ENCODE results near the gene RPL41. TPM values are rescaled to one million over a fixed set of nuclear protein-coding genes. Genes with fewer than 3 reads are reported as not detected.

Gene RPL41
- total and polyA plus RNA-seq, 4 donors = 979 to 2,155 (median 1,482) TPM

DNA sequence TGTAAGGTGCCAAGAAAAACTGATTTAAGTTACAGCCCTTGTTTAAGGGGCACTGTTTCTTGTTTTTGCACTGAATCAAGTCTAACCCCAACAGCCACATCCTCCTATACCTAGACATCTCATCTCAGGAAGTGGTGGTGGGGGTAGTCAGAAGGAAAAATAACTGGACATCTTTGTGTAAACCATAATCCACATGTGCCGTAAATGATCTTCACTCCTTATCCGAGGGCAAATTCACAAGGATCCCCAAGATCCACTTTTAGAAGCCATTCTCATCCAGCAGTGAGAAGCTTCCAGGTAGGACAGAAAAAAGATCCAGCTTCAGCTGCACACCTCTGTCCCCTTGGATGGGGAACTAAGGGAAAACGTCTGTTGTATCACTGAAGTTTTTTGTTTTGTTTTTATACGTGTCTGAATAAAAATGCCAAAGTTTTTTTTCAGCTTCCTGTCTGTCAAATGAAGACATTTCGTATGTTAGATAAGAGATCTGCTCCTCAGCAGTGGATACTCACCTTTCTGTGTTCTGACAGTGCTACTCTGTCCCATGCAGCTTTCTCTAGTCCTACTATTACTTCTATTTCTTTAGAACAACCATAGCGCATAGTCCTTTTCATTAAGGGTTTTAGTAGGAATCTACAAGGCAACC, 13.2 kb upstream of the RPL41 start:
- Histone ChIP-seq H3K9ac (ENCODE audit: low read depth in 1 of 2, low read length in 2 of 2) (peak overlapping the region in 1 of 2 donors; percentile 52), H3K9me3 (ENCODE audit: control insufficient read depth in 4 of 4, low read length in 3 of 4) (no peaks in the 10 kb centered on the region), H3K4me1 (ENCODE audit: control insufficient read depth in 4 of 4, insufficient read depth in 4 of 4, low read length in 3 of 4) (peaks cover 0 to 24% (median 13%) of the 10 kb centered on the region in 4 donors), H3K27ac (ENCODE audit: low read depth in 1 of 2, low read length in 2 of 2) (peak overlapping the region in 1 of 2 donors; percentile 62), H3K27me3 (ENCODE audit: control insufficient read depth in 4 of 4, insufficient read depth in 4 of 4, low read length in 3 of 4) (no peaks in the 10 kb centered on the region), H3K4me3 (ENCODE audit: low read depth in 1 of 3, low read length in 3 of 3) (peak overlapping the region in 1 of 3 donors; percentile 39), H3K36me3 (ENCODE audit: control insufficient read depth in 4 of 4, insufficient read depth in 3 of 4, low read depth in 1 of 4, low read length in 3 of 4) (peaks cover 15 to 48% (median 41%) of the 10 kb centered on the region in 4 donors)
- no peak for DNase-seq (ENCODE audit: low spot score)
- TF ChIP-seq SP1 (IDR thresholded peaks at IDR 0.05) (no peak), FOXA1 (IDR thresholded peaks at IDR 0.05) (no peak), EGR1 (IDR thresholded peaks at IDR 0.05; ENCODE audit: low read depth in 2 of 2) (no peak), FOXA2 (IDR thresholded peaks at IDR 0.05) (no peak), MAX (IDR thresholded peaks at IDR 0.05) (no peak), GABPA (IDR thresholded peaks at IDR 0.05 in 1 of 2, conservative IDR thresholded peaks at IDR 0.05 in 1 of 2) (no peak), YY1 (IDR thresholded peaks at IDR 0.05) (no peak), TAF1 (conservative IDR thresholded peaks at IDR 0.05) (no peak), HNF4G (IDR thresholded peaks at IDR 0.05) (no peak)
- TF ChIP-seq, protein P1, sequence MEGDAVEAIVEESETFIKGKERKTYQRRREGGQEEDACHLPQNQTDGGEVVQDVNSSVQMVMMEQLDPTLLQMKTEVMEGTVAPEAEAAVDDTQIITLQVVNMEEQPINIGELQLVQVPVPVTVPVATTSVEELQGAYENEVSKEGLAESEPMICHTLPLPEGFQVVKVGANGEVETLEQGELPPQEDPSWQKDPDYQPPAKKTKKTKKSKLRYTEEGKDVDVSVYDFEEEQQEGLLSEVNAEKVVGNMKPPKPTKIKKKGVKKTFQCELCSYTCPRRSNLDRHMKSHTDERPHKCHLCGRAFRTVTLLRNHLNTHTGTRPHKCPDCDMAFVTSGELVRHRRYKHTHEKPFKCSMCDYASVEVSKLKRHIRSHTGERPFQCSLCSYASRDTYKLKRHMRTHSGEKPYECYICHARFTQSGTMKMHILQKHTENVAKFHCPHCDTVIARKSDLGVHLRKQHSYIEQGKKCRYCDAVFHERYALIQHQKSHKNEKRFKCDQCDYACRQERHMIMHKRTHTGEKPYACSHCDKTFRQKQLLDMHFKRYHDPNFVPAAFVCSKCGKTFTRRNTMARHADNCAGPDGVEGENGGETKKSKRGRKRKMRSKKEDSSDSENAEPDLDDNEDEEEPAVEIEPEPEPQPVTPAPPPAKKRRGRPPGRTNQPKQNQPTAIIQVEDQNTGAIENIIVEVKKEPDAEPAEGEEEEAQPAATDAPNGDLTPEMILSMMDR (IDR thresholded peaks at IDR 0.05; ENCODE audit: low read depth, low read length, missing input control) = no peak
- WGBS = 49% methylated on average over 6 of the region's 6 CpGs

- H3K27ac ChIP-seq (ENCODE audit: low read depth in 1 of 2, low read length in 2 of 2) = peak overlapping the region; percentile 62 to 83
- peaks cover 0 to 24% (median 13%) of the 10 kb centered on the region in 4 donors for H3K4me1 ChIP-seq (ENCODE audit: control insufficient read depth in 4 of 4, insufficient read depth in 4 of 4, low read length in 3 of 4)
- peaks cover 16 to 47% (median 41%) of the 10 kb centered on the region in 4 donors for H3K36me3 ChIP-seq (ENCODE audit: control insufficient read depth in 4 of 4, insufficient read depth in 3 of 4, low read depth in 1 of 4, low read length in 3 of 4)
- TF ChIP-seq RAD21 (IDR thresholded peaks at IDR 0.05) (no peak), NR2F2 (IDR thresholded peaks at IDR 0.05) (no peak), TAF1 (conservative IDR thresholded peaks at IDR 0.05) (no peak), JUND (IDR thresholded peaks at IDR 0.05) (no peak), GABPA (IDR thresholded peaks at IDR 0.05 in 1 of 2, conservative IDR thresholded peaks at IDR 0.05 in 1 of 2) (no peak), FOXA2 (IDR thresholded peaks at IDR 0.05) (no peak), EGR1 (IDR thresholded peaks at IDR 0.05; ENCODE audit: low read depth in 2 of 2) (no peak), FOXA1 (IDR thresholded peaks at IDR 0.05) (no peak), YY1 (IDR thresholded peaks at IDR 0.05) (no peak), HNF4G (IDR thresholded peaks at IDR 0.05) (no peak), HNF4A (conservative IDR thresholded peaks at IDR 0.05) (no peak), SP1 (IDR thresholded peaks at IDR 0.05) (no peak), RXRA (IDR thresholded peaks at IDR 0.05) (no peak), MAX (IDR thresholded peaks at IDR 0.05) (no peak)
- TF ChIP-seq, protein P2, sequence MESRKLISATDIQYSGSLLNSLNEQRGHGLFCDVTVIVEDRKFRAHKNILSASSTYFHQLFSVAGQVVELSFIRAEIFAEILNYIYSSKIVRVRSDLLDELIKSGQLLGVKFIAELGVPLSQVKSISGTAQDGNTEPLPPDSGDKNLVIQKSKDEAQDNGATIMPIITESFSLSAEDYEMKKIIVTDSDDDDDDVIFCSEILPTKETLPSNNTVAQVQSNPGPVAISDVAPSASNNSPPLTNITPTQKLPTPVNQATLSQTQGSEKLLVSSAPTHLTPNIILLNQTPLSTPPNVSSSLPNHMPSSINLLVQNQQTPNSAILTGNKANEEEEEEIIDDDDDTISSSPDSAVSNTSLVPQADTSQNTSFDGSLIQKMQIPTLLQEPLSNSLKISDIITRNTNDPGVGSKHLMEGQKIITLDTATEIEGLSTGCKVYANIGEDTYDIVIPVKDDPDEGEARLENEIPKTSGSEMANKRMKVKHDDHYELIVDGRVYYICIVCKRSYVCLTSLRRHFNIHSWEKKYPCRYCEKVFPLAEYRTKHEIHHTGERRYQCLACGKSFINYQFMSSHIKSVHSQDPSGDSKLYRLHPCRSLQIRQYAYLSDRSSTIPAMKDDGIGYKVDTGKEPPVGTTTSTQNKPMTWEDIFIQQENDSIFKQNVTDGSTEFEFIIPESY (IDR thresholded peaks at IDR 0.05) = no peak
- TF ChIP-seq, protein P3, sequence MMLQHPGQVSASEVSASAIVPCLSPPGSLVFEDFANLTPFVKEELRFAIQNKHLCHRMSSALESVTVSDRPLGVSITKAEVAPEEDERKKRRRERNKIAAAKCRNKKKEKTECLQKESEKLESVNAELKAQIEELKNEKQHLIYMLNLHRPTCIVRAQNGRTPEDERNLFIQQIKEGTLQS (IDR thresholded peaks at IDR 0.05) = no peak
- TF ChIP-seq, protein P1 (IDR thresholded peaks at IDR 0.05; ENCODE audit: low read depth, low read length, missing input control) = no peak
- TF ChIP-seq, protein P4, sequence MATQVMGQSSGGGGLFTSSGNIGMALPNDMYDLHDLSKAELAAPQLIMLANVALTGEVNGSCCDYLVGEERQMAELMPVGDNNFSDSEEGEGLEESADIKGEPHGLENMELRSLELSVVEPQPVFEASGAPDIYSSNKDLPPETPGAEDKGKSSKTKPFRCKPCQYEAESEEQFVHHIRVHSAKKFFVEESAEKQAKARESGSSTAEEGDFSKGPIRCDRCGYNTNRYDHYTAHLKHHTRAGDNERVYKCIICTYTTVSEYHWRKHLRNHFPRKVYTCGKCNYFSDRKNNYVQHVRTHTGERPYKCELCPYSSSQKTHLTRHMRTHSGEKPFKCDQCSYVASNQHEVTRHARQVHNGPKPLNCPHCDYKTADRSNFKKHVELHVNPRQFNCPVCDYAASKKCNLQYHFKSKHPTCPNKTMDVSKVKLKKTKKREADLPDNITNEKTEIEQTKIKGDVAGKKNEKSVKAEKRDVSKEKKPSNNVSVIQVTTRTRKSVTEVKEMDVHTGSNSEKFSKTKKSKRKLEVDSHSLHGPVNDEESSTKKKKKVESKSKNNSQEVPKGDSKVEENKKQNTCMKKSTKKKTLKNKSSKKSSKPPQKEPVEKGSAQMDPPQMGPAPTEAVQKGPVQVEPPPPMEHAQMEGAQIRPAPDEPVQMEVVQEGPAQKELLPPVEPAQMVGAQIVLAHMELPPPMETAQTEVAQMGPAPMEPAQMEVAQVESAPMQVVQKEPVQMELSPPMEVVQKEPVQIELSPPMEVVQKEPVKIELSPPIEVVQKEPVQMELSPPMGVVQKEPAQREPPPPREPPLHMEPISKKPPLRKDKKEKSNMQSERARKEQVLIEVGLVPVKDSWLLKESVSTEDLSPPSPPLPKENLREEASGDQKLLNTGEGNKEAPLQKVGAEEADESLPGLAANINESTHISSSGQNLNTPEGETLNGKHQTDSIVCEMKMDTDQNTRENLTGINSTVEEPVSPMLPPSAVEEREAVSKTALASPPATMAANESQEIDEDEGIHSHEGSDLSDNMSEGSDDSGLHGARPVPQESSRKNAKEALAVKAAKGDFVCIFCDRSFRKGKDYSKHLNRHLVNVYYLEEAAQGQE (IDR thresholded peaks at IDR 0.05) = no peak
- WGBS = 4% methylated on average over 8 of the region's 8 CpGs
- peak overlapping the region; percentile 27 to 39 (median 38) for H3K4me3 ChIP-seq (ENCODE audit: low read depth in 1 of 3, low read length in 3 of 3)
- no peaks in the 10 kb centered on the region for H3K27me3 ChIP-seq (ENCODE audit: control insufficient read depth in 4 of 4, insufficient read depth in 4 of 4, low read length in 3 of 4)
- H3K9me3 ChIP-seq (ENCODE audit: control insufficient read depth in 4 of 4, low read length in 3 of 4) = no peaks in the 10 kb centered on the region
- no peak for DNase-seq (ENCODE audit: low spot score)
- peak overlapping the region; percentile 15 to 52 for H3K9ac ChIP-seq (ENCODE audit: low read depth in 1 of 2, low read length in 2 of 2)
Observed at GRCh38 chr12:56103823-56104108, 12.7 kb upstream of the RPL41 start.

All from liver (tissue), 9 donors.